ENCODE data around the gene CX3CR1. TPM values are rescaled to one million over a fixed set of nuclear protein-coding genes. Genes with fewer than 3 reads are reported as not detected.

The CX3CR1 gene
- total and polyA plus RNA-seq, 10 of the 15 experiments (the other 5 are each of a cell fraction or from before 2014, with no cell fraction given): 0.05 to 0.53 (median 0.15) TPM

DNA sequence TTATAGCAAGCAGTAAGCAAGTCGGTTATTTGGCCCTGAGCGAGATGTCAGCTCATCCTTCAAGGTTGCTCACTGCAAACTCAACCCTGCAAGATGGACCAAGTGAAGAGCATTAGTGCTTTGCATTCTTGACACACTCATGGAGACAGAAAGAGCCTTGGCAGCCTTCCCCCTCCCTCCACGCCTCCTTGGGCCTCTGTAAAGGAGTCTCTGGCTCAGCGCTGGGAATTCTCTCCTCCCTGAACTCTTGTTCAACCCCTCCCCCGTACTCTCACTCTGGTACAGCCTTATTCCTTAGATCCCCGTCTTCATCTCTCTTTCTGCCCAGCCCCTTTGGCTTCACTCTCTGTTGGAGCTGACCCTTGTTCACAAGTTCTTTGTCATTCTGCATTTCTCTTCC is 2.2 kb upstream of the CX3CR1 start:
- H4K20me1 ChIP-seq (ENCODE audit: control insufficient read depth, insufficient read depth): no peaks in the 10 kb centered on the region
- H3K79me2 ChIP-seq (ENCODE audit: control insufficient read depth, insufficient read depth, low read length): no peaks in the 10 kb centered on the region
- no peak for DNase-seq (ENCODE audit: low read depth, low spot score)
- ChIA-PET CTCF (interaction anchor here (1.2 to 15.1 kb wide), 3 partner anchors 10 to 91 kb away, joined by 3 to 756 read pairs (median 9); partner anchors contain the start of gene XIRP1), SMC1A (ENCODE audit: uncharacterized antibody, unreplicated experiment) (interaction anchor here (1.3 to 20.6 kb wide), 2 partner anchors 69 to 88 kb away, joined by 3 to 648 read pairs; partner anchors contain the start of gene XIRP1), POLR2A (interaction anchor here (1.1 kb wide), 1 partner anchor 20 kb away, joined by 3 read pairs; no protein-coding TSS in a partner anchor), RAD21 (ENCODE audit: unreplicated experiment) (no interaction called here)
- H3K9me3 ChIP-seq (replicated peaks; ENCODE audit: control insufficient read depth, insufficient read depth, low read length): no peaks in the 10 kb centered on the region
- no peak overlapping the region for H3K27ac ChIP-seq (ENCODE audit: control insufficient read depth, insufficient read depth)
- no peak overlapping the region for H3K4me2 ChIP-seq (ENCODE audit: control insufficient read depth, insufficient read depth)
- H3K27me3 ChIP-seq (replicated peaks in 1 of 2; ENCODE audit: control insufficient read depth in 2 of 2, insufficient read depth in 2 of 2, low read length in 1 of 2): no peaks in the 10 kb centered on the region
- no peak overlapping the region for H3K9ac ChIP-seq (ENCODE audit: control insufficient read depth, insufficient read depth, low read length)
- intact Hi-C loops (cut with micrococcal nuclease; ENCODE audit: unreplicated experiment) (loop anchor here (10.0 kb wide), 1 partner anchor 547 kb away; no protein-coding TSS in a partner anchor), in situ Hi-C loops (cut with MboI) (loop anchor here (5.0 kb wide), 1 partner anchor 180 kb away; no protein-coding TSS in a partner anchor)
- FAIRE-seq: no peak
- H3K36me3 ChIP-seq (ENCODE audit: control insufficient read depth in 2 of 2, insufficient read depth in 2 of 2, low read length in 1 of 2): no peaks in the 10 kb centered on the region
- H3K4me3 ChIP-seq: no peak overlapping the region
- no peak overlapping the region for H2AFZ ChIP-seq (ENCODE audit: control insufficient read depth, low read depth, low read length)
- 77% methylated on average over 6 of the region's 6 CpGs for WGBS (ENCODE audit: insufficient coverage, insufficient replicate concordance, low lambda C conversion rate, missing lambda C conversion rate)
- BruUV-seq (replicated peaks): no TSS peak
- H3K4me1 ChIP-seq (ENCODE audit: control insufficient read depth, insufficient read depth, low read length): peaks cover 6% of the 10 kb centered on the region
- ATAC-seq: no peak
- TF ChIP-seq PML (IDR thresholded peaks at IDR 0.05; ENCODE audit: low read length): no peak
- TF ChIP-seq, protein P1, sequence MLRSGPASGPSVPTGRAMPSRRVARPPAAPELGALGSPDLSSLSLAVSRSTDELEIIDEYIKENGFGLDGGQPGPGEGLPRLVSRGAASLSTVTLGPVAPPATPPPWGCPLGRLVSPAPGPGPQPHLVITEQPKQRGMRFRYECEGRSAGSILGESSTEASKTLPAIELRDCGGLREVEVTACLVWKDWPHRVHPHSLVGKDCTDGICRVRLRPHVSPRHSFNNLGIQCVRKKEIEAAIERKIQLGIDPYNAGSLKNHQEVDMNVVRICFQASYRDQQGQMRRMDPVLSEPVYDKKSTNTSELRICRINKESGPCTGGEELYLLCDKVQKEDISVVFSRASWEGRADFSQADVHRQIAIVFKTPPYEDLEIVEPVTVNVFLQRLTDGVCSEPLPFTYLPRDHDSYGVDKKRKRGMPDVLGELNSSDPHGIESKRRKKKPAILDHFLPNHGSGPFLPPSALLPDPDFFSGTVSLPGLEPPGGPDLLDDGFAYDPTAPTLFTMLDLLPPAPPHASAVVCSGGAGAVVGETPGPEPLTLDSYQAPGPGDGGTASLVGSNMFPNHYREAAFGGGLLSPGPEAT (IDR thresholded peaks at IDR 0.05; ENCODE audit: low read depth): no peak
- no peak for TF ChIP-seq KDM1A (IDR thresholded peaks at IDR 0.05; ENCODE audit: borderline replicate concordance)
- TF ChIP-seq BMI1 (IDR thresholded peaks at IDR 0.05; ENCODE audit: borderline replicate concordance): no peak
- TF ChIP-seq, protein P2, sequence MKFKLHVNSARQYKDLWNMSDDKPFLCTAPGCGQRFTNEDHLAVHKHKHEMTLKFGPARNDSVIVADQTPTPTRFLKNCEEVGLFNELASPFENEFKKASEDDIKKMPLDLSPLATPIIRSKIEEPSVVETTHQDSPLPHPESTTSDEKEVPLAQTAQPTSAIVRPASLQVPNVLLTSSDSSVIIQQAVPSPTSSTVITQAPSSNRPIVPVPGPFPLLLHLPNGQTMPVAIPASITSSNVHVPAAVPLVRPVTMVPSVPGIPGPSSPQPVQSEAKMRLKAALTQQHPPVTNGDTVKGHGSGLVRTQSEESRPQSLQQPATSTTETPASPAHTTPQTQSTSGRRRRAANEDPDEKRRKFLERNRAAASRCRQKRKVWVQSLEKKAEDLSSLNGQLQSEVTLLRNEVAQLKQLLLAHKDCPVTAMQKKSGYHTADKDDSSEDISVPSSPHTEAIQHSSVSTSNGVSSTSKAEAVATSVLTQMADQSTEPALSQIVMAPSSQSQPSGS (IDR thresholded peaks at IDR 0.05; ENCODE audit: low read length): no peak
- no peak for TF ChIP-seq EED (IDR thresholded peaks at IDR 0.05; ENCODE audit: low read depth)
- TF ChIP-seq SP1 (IDR thresholded peaks at IDR 0.05; ENCODE audit: low read depth, low read length): no peak
- TF ChIP-seq CHD4 (IDR thresholded peaks at IDR 0.05): no peak
- TF ChIP-seq SMC3 (IDR thresholded peaks at IDR 0.05; ENCODE audit: borderline replicate concordance, low read length): no peak
- TF ChIP-seq DPF2 (IDR thresholded peaks at IDR 0.05): no peak
- TF ChIP-seq SPI1 (IDR thresholded peaks at IDR 0.05; ENCODE audit: borderline replicate concordance, insufficient read depth, low read depth, low read length): no peak
- TF ChIP-seq, protein P3, sequence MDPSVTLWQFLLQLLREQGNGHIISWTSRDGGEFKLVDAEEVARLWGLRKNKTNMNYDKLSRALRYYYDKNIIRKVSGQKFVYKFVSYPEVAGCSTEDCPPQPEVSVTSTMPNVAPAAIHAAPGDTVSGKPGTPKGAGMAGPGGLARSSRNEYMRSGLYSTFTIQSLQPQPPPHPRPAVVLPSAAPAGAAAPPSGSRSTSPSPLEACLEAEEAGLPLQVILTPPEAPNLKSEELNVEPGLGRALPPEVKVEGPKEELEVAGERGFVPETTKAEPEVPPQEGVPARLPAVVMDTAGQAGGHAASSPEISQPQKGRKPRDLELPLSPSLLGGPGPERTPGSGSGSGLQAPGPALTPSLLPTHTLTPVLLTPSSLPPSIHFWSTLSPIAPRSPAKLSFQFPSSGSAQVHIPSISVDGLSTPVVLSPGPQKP (IDR thresholded peaks at IDR 0.05; ENCODE audit: low read depth, low read length): no peak
- no peak for TF ChIP-seq CHD2 (IDR thresholded peaks at IDR 0.05; ENCODE audit: borderline replicate concordance, low read depth, low read length)
- TF ChIP-seq, protein P4, sequence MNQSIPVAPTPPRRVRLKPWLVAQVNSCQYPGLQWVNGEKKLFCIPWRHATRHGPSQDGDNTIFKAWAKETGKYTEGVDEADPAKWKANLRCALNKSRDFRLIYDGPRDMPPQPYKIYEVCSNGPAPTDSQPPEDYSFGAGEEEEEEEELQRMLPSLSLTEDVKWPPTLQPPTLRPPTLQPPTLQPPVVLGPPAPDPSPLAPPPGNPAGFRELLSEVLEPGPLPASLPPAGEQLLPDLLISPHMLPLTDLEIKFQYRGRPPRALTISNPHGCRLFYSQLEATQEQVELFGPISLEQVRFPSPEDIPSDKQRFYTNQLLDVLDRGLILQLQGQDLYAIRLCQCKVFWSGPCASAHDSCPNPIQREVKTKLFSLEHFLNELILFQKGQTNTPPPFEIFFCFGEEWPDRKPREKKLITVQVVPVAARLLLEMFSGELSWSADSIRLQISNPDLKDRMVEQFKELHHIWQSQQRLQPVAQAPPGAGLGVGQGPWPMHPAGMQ (IDR thresholded peaks at IDR 0.05; ENCODE audit: borderline replicate concordance): no peak
- TF ChIP-seq, protein P5, sequence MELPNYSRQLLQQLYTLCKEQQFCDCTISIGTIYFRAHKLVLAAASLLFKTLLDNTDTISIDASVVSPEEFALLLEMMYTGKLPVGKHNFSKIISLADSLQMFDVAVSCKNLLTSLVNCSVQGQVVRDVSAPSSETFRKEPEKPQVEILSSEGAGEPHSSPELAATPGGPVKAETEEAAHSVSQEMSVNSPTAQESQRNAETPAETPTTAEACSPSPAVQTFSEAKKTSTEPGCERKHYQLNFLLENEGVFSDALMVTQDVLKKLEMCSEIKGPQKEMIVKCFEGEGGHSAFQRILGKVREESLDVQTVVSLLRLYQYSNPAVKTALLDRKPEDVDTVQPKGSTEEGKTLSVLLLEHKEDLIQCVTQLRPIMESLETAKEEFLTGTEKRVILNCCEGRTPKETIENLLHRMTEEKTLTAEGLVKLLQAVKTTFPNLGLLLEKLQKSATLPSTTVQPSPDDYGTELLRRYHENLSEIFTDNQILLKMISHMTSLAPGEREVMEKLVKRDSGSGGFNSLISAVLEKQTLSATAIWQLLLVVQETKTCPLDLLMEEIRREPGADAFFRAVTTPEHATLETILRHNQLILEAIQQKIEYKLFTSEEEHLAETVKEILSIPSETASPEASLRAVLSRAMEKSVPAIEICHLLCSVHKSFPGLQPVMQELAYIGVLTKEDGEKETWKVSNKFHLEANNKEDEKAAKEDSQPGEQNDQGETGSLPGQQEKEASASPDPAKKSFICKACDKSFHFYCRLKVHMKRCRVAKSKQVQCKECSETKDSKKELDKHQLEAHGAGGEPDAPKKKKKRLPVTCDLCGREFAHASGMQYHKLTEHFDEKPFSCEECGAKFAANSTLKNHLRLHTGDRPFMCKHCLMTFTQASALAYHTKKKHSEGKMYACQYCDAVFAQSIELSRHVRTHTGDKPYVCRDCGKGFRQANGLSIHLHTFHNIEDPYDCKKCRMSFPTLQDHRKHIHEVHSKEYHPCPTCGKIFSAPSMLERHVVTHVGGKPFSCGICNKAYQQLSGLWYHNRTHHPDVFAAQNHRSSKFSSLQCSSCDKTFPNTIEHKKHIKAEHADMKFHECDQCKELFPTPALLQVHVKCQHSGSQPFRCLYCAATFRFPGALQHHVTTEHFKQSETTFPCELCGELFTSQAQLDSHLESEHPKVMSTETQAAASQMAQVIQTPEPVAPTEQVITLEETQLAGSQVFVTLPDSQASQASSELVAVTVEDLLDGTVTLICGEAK (IDR thresholded peaks at IDR 0.05; ENCODE audit: borderline replicate concordance): no peak
- no peak for TF ChIP-seq RFX5 (IDR thresholded peaks at IDR 0.05; ENCODE audit: low read depth, low read length)
